Activated naive CD4-positive, alpha-beta T cell treated with anti-CD3 and anti-CD28 coated beads, Interleukin-2, amount 10 ng/mL, durations not matched to agents 7 days and 5 days (primary cell): ENCODE measurements around the gene VWA3B.

Experiments
- CTCF ChIA-PET: fragments of 350-600 bp; sonication (Branson Sonifier 250); formaldehyde crosslinking; loops from one replicate; lab custom pipeline; 2021; ENCODE audit warnings: antibody characterized with exemption; lab: Charles Lee
- DNase-seq: peaks from one replicate; pipeline ENCODE4 v3.0.0-alpha.2; 2020
- H3K27ac Mint-ChIP-seq: one replicate; pipeline ENCODE4 v1.8.0; 2021; ENCODE audit warnings: mild to moderate bottlenecking, moderate library complexity, mixed read lengths
- H3K27me3 Mint-ChIP-seq: one replicate; pipeline ENCODE4 v1.8.0; 2021; ENCODE audit warnings: mild to moderate bottlenecking, mixed read lengths
- H3K36me3 Mint-ChIP-seq: one replicate; pipeline ENCODE4 v1.8.0; 2021; ENCODE audit warnings: mixed read lengths
- H3K4me1 Mint-ChIP-seq: one replicate; pipeline ENCODE4 v1.8.0; 2021; ENCODE audit warnings: mixed read lengths
- H3K4me3 Mint-ChIP-seq: one replicate; pipeline ENCODE4 v1.8.0; 2021; ENCODE audit warnings: mild to moderate bottlenecking, moderate library complexity, mixed read lengths
- H3K9me3 Mint-ChIP-seq: one replicate; pipeline ENCODE4 v1.8.0; 2021; ENCODE audit warnings: mixed read lengths

Gene VWA3B

DNA sequence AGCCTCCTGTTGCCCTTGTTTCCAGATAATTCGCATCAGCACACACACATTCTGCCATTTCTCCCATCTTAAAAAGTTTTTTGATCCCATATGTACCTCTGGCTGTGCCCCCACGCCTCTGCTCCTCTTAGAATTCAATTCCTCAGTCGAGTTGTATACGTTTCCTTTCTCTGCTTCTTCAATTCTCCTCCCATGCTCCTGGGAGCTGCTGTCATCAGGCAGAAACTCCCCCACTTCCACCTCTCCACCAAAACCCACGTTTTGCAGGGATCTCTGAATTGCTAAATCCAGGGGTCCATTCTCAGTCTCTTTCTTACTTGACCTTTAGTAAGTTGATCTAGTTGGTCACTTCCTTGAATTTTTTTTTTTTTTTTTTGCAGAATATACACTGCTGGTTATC, 98.8 kb downstream of the VWA3B start:
- H3K4me1 Mint-ChIP-seq: no peaks in the 10 kb centered on the region
- no peak for DNase-seq
- CTCF ChIA-PET: no interaction called here
- H3K9me3 Mint-ChIP-seq: no peaks in the 10 kb centered on the region
- no peak overlapping the region for H3K4me3 Mint-ChIP-seq
- no peaks in the 10 kb centered on the region for H3K36me3 Mint-ChIP-seq
- no peak overlapping the region for H3K27ac Mint-ChIP-seq
- H3K27me3 Mint-ChIP-seq: peaks cover 4% of the 10 kb centered on the region

DNA sequence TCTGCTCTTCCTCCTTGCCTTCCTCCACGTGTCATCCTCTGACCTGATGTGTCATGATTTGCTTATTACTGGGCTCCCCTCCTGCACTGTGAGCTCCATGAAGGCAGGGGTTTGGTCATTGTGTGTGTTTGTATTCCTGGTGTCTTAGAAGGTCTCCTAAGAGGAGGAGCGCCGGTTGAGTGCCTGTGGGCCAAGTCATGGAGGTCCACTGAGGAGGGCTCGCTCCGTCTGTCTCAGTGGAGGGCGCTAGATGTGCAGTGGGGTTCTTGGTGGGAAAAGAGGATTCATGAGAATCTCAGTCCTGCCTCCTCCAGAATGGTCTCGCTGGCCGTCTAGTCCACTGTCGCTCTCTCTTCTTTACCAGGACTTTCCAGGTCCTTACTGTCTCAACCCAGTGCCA, 100.2 kb downstream of the VWA3B start:
- CTCF ChIA-PET: interaction anchor here (2.3 kb wide), 1 partner anchor 487 kb away, joined by 7 read pairs; no protein-coding TSS in a partner anchor
- Mint-ChIP-seq H3K4me3 (no peak overlapping the region), H3K27ac (no peak overlapping the region), H3K9me3 (no peaks in the 10 kb centered on the region), H3K27me3 (no peaks in the 10 kb centered on the region), H3K36me3 (no peaks in the 10 kb centered on the region), H3K4me1 (no peaks in the 10 kb centered on the region)
- DNase-seq: no peak

DNA sequence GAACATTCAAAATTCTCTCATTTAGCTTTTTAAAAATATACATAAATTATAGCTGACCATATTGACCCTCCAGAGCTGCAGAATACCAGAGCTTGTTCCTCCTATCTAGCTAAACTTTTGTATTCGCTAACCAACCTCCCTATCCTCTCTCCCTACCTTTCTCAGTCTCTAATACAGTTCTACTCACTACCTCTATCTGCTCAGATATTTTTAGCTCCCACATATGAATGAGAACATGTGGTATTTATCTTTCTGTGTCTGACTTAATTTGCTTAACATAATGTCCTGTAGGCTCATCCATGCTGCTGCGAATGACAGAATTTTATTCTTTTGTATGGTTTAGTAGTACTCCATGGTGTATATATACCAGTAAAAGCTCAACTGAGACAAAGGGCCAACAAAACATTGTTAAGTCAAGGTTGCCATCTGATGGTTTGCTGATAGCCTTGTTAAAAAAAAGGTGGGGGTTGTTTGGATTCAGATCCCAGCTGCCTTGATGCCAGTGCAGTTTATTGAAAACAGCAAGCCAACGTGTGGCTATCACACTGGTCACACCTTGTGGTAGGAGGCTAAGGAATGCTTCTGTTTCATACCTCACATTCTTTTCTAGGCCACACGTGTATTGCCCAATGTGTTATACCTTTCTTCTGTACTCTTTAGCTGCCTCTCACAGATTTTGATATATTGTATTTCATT, 101.5 kb downstream of the VWA3B start:
- CTCF ChIA-PET: interaction anchor here (1.3 to 2.3 kb wide), 3 partner anchors 378 to 489 kb away, joined by 4 to 10 read pairs (median 7); no protein-coding TSS in a partner anchor
- no peak for DNase-seq
- H3K4me1 Mint-ChIP-seq: no peaks in the 10 kb centered on the region

DNA sequence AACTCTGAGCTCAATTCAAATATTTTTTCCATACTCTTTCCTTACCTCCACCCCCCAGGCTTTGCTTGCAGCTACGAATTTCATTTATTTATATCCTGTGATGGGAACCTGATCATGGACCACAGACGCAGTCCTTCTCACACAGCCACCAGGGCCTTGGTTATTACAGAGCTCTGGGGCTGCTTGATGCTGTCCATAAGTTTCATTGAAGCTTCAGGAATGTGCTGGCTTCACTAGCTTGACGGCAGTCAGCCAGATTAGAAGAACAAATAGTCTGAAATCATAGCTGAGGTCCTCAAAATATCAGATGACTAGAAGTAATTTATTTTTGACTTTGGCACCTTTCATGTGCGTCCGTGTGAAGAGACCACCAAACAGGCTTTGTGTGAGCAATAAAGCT, 104.9 kb downstream of the VWA3B start:
- no peak overlapping the region for H3K27ac Mint-ChIP-seq
- no peaks in the 10 kb centered on the region for H3K36me3 Mint-ChIP-seq
- no peaks in the 10 kb centered on the region for H3K9me3 Mint-ChIP-seq
- CTCF ChIA-PET: no interaction called here
- peaks cover 4% of the 10 kb centered on the region for H3K27me3 Mint-ChIP-seq
- H3K4me3 Mint-ChIP-seq: no peak overlapping the region
- H3K4me1 Mint-ChIP-seq: no peaks in the 10 kb centered on the region
- DNase-seq: no peak

More for the DNA sequence above, 101.5 kb downstream of the VWA3B start:
- H3K27me3 Mint-ChIP-seq: no peaks in the 10 kb centered on the region
- no peaks in the 10 kb centered on the region for H3K9me3 Mint-ChIP-seq
- no peaks in the 10 kb centered on the region for H3K36me3 Mint-ChIP-seq
- no peak overlapping the region for H3K27ac Mint-ChIP-seq
- H3K4me3 Mint-ChIP-seq: no peak overlapping the region

DNA sequence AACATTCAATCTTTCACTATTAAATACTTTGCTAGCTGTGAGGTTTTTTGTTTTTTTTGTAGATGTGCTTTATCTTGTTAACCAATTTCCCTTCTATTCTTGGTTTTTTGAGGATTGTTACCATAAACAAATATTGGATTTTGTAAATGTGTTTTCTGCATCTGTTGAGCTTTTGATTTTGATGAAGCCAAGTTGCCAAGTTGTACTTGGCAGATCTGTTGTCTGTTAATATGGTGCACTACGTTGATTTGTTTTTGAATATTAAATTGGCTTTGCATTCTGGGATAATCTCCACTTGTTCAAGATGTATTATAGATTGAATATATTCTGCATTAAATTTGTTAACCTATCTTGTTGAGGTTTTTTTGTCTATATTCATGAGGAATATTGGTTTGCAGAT, 114.6 kb downstream of the VWA3B start:
- Mint-ChIP-seq H3K27me3 (peaks cover 18% of the 10 kb centered on the region), H3K9me3 (no peaks in the 10 kb centered on the region), H3K36me3 (no peaks in the 10 kb centered on the region), H3K27ac (no peak overlapping the region), H3K4me3 (no peak overlapping the region), H3K4me1 (no peaks in the 10 kb centered on the region)
- no peak for DNase-seq
- CTCF ChIA-PET: no interaction called here

DNA sequence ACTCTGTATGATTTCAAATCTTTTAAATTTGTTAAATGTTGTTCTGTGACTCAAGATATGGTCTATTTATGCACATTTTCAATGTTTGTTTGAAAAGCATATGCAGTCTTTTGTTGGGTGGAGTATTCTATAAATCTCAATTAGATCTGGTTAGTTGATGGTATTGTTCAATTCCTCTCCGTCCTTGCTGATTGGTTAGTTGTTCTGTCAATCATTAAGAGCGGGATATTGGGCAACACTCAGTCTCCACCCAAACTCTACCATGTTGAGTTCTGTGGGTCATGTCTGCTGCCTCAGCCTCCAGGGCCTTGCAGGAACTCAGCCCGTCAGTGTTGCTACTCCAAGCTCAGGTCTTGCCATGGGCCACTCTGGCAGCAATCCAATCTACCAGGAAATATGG, 118.9 kb downstream of the VWA3B start:
- peaks cover 20% of the 10 kb centered on the region for H3K27me3 Mint-ChIP-seq
- CTCF ChIA-PET: no interaction called here
- no peaks in the 10 kb centered on the region for H3K36me3 Mint-ChIP-seq

DNA sequence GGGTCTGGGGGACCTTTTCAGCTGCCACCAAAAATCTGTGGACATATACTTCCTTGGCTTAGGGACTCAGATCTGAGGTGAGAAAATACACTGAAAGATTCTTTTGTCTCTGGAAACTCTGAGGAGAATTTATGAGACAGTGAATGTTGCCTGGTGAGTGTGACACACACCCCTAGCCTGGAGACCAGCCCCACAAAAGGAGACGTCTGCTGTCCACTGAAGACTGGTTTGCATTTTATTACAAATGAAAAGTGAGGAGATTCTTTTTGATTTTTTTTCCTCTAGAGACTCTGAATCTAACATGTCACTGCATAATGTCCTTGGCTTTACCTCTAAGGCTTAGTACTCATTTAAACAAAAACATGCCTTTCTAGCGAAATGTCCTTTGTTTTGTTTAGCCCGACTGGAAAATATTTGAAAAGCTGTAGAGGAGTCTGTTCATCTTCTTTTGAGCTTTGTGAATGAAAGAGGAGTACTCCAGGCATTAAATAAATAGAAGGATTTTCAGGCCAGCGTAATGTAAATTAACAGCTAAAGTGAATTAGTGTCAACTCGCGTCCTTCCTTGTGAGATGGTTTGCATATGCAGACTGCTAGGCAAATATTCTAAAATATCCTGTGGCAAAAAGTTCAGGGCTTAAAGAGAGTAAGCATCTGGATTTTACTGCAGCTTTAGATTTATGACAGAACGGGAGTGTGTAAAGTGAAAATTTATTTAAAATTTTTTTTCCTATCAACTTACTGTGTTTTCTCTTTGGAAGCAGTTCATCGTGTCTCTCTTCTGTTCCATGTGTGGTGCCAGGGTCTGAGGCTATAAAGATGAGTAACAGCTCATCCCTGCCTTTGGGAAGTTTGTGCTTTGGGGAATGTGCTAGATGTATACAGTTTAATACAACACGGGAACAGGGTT, 125.4 kb downstream of the VWA3B start:
- Mint-ChIP-seq H3K36me3 (no peaks in the 10 kb centered on the region), H3K27me3 (peaks cover 28% of the 10 kb centered on the region), H3K4me1 (no peaks in the 10 kb centered on the region), H3K4me3 (no peak overlapping the region), H3K9me3 (no peaks in the 10 kb centered on the region), H3K27ac (no peak overlapping the region)
- CTCF ChIA-PET: no interaction called here
- DNase-seq: no peak

More for the DNA sequence above, 118.9 kb downstream of the VWA3B start:
- H3K27ac Mint-ChIP-seq: no peak overlapping the region
- DNase-seq: no peak
- no peaks in the 10 kb centered on the region for H3K4me1 Mint-ChIP-seq
- no peaks in the 10 kb centered on the region for H3K9me3 Mint-ChIP-seq
- no peak overlapping the region for H3K4me3 Mint-ChIP-seq

DNA sequence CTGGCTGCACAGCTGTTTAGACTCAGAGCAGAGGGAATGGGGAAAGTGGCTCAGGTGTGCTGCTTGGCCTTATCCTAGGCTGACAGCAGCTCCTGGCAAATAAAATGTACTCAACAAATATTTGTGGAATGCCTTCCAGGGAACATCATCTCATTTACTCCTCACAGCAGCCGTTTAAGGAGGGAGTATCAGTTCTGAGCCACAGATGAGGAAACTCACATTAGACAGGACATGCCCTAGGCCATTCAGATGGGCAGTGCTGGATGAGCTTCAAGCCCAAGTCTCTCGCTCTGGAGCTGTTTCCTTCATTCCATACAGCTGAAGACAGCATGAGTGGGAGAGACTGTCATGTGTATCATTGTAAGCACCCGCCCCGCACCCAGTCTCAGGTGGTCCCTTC, 129.6 kb downstream of the VWA3B start:
- H3K4me3 Mint-ChIP-seq: no peak overlapping the region
- H3K36me3 Mint-ChIP-seq: no peaks in the 10 kb centered on the region
- H3K9me3 Mint-ChIP-seq: peaks cover 7% of the 10 kb centered on the region
- H3K27me3 Mint-ChIP-seq: peaks cover 19% of the 10 kb centered on the region
- DNase-seq: no peak
- CTCF ChIA-PET: interaction anchor here (0.7 kb wide), 1 partner anchor 159 kb away, joined by 3 read pairs; no protein-coding TSS in a partner anchor
- no peak overlapping the region for H3K27ac Mint-ChIP-seq
- no peaks in the 10 kb centered on the region for H3K4me1 Mint-ChIP-seq

DNA sequence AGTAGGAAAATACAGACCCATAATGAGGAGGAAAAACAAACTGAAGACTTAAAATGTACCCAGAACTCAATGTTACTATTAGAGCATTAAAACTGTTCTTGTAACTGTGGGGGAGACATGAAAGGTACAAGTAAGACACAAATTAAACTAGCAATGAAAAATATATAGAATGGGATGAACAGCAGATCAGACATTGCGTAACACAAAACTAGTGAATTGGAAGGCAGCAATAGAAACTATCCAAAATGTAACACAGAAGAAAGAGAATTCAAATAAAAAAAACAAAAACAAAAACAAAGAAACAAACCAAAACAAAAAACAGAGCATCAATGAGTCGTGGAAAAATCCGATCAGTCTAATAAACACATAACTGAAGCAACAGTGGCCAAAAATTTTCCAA, 132.2 kb downstream of the VWA3B start:
- Mint-ChIP-seq H3K9me3 (peaks cover 7% of the 10 kb centered on the region), H3K36me3 (no peaks in the 10 kb centered on the region), H3K27me3 (peaks cover 15% of the 10 kb centered on the region), H3K4me1 (no peaks in the 10 kb centered on the region), H3K27ac (no peak overlapping the region), H3K4me3 (no peak overlapping the region)
- DNase-seq: no peak
- CTCF ChIA-PET: no interaction called here

DNA sequence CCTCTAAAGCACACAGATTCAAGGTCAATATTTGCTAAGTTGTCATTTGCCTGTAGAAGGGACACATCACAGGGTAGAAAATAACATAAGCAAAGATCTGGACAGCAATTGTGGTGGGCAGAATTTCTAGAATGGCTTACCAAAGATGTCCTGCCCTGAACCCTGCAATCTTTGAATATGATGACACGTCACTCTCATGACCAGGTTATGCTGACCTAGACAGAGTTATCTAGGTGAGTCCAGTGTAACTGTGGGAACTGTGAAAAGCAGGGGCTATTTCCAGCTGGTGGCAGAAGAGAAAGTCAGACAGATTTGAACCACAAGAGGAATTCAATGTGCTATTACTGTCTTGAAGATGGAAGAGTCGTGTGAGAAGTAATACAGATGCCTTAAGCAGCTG, 147.0 kb downstream of the VWA3B start:
- Mint-ChIP-seq H3K27me3 (peaks cover 17% of the 10 kb centered on the region), H3K36me3 (no peaks in the 10 kb centered on the region), H3K27ac (no peak overlapping the region), H3K9me3 (no peaks in the 10 kb centered on the region), H3K4me3 (no peak overlapping the region), H3K4me1 (no peaks in the 10 kb centered on the region)
- CTCF ChIA-PET: no interaction called here
- no peak for DNase-seq

DNA sequence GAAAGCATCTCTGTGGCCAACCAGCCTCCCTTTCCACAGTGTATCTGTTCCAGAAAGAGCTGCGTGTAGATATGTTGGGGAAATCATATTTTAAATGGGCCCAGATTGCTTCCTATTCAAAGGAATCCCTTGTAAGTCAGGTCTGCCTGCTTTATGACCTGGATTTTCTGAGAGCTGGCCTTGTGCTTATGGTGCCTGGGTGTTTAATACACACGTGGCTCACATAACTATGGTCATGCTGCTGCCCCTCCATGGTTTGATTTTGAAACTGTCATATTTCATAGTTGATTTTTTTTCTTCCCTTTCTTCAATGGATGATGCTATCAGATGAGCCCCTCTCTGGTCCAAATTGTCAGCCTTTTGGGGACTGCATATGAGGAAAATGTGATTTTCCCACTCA, 147.8 kb downstream of the VWA3B start:
- no peak for DNase-seq
- no peaks in the 10 kb centered on the region for H3K4me1 Mint-ChIP-seq
- no peak overlapping the region for H3K27ac Mint-ChIP-seq
- peaks cover 11% of the 10 kb centered on the region for H3K27me3 Mint-ChIP-seq
- no peaks in the 10 kb centered on the region for H3K36me3 Mint-ChIP-seq
- no peak overlapping the region for H3K4me3 Mint-ChIP-seq
- H3K9me3 Mint-ChIP-seq: no peaks in the 10 kb centered on the region
- CTCF ChIA-PET: no interaction called here

DNA sequence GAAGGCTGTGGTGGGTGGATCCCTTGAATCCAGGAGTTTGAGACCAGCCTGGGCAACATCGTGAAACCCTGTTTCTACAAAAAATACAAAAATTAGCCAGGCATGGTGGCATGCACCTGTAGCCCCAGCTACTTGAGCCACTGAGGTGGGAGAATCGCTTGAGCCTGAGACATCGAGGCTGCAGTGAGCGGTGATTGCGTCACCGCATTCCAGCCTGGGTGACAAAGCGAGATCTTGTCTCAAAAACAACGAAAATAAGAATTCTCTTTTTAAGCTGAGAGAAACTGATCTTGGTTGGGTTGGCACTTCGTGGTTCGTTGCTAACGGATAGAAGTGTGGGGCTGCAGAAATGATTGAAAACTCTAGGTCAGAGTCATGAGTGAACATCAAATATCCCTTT, 150.0 kb downstream of the VWA3B start:
- Mint-ChIP-seq H3K36me3 (no peaks in the 10 kb centered on the region), H3K4me3 (no peak overlapping the region), H3K27me3 (peaks cover 18% of the 10 kb centered on the region), H3K4me1 (no peaks in the 10 kb centered on the region), H3K27ac (no peak overlapping the region), H3K9me3 (no peaks in the 10 kb centered on the region)
- CTCF ChIA-PET: no interaction called here
- DNase-seq: no peak

DNA sequence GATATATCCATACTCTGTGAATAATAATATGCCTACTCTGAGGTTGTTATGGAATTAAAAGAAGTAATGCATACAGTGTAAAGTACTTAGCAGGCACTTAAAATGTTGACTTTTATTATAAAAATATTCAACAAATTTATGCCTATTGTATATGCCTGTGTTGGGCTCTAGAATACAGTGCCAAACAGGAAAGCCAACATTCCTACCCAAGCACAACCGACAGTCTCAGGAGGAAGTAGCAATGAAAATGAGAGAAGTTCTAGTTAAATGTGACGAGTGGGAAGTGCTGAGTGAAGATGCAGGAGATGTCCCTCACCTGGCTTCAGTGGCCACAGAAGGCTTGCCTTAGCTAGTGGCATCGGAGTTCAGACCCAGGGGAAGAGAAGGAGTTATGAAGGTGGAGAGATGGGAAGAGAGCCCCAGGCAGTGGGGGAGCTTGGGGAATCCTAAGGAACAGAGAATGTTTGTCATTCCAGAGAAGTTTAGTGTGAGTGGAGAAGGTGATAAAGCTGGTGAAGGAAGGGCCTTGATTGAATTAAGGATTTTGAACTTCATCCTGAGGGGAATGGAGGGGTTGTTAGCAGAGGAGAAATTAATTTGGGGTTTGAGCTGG, 153.9 kb downstream of the VWA3B start:
- no peaks in the 10 kb centered on the region for H3K4me1 Mint-ChIP-seq
- no peak overlapping the region for H3K4me3 Mint-ChIP-seq
- H3K36me3 Mint-ChIP-seq: no peaks in the 10 kb centered on the region
- H3K9me3 Mint-ChIP-seq: no peaks in the 10 kb centered on the region
- no peak overlapping the region for H3K27ac Mint-ChIP-seq
- CTCF ChIA-PET: no interaction called here
- peaks cover 12% of the 10 kb centered on the region for H3K27me3 Mint-ChIP-seq
- DNase-seq: no peak

DNA sequence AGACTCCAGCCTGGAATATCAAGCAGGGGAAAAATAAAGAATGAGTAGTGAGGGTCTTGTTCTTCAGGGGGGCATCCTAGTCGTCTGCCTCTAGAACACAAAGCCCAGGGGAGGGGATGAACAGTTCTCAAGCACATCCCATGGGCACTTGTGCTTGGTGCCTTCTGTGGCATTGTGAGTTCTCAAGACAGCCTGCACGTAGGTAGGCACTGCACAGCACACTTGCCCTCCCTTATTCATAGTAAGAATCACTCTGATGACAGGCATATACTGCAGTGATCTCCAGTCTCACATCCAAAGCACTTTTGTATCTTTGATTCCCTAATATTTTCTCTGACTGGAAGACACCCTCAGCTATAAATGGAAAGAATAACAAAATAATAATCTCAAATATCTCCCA, 154.6 kb downstream of the VWA3B start:
- no peak for DNase-seq
- H3K9me3 Mint-ChIP-seq: no peaks in the 10 kb centered on the region
- H3K27me3 Mint-ChIP-seq: peaks cover 12% of the 10 kb centered on the region
- H3K4me3 Mint-ChIP-seq: no peak overlapping the region
- H3K4me1 Mint-ChIP-seq: no peaks in the 10 kb centered on the region
- H3K36me3 Mint-ChIP-seq: no peaks in the 10 kb centered on the region
- H3K27ac Mint-ChIP-seq: no peak overlapping the region
- CTCF ChIA-PET: no interaction called here
